ENCODE measurements around the gene FHIP2A. TPM values are rescaled to one million over a fixed set of nuclear protein-coding genes. Genes with fewer than 3 reads are reported as not detected.
"Not testable (repeated sequence)": the region's sequence is repeated elsewhere in the genome, so short reads cannot be mapped to it uniquely, and the experiment has no call there.

The FHIP2A gene
- 10 to 100 TPM; 20.4 to 25.6 TPM for total RNA-seq

- DNase-seq (peak; percentile 85 to 93), ATAC-seq (replicated peaks in 1 of 2) (peak; percentile 86 to 88)
- peak within 1 kb of the TSS; percentile 94 to 97 for H3K4me3 Mint-ChIP-seq
- peaks cover 6 to 13% of the 10 kb centered on the region in 2 donors for H3K36me3 Mint-ChIP-seq (ENCODE audit: insufficient read depth in 2 of 2)
- peaks cover 37% of the 10 kb centered on the region for H3K4me1 Mint-ChIP-seq (ENCODE audit: low read depth)
- peak within 1 kb of the TSS; percentile 96 for H3K27ac Mint-ChIP-seq
- H3K9me3 Mint-ChIP-seq = no peaks in the 10 kb centered on the region
- H3K27me3 Mint-ChIP-seq (ENCODE audit: low read depth) = no peaks in the 10 kb centered on the region
Measured at GRCh38 chr10:114821293-114821914, at the start of gene FHIP2A. Gene FHIP2A (plus strand): TSS chr10:114821780. CDS start chr10:114822079, 299 bp downstream.

GRCh38 chr10:114772496-114773196 is 48.9 kb upstream of the FHIP2A start:
- DNase-seq = no peak
- H3K4me3 Mint-ChIP-seq = no peak overlapping the region
- no peak overlapping the region for H3K27ac Mint-ChIP-seq
- H3K9me3 Mint-ChIP-seq = no peaks in the 10 kb centered on the region
- H3K36me3 Mint-ChIP-seq (ENCODE audit: insufficient read depth in 2 of 2) = no peaks in the 10 kb centered on the region
- peaks cover 36% of the 10 kb centered on the region for H3K27me3 Mint-ChIP-seq (ENCODE audit: low read depth)
- no peak for ATAC-seq (replicated peaks in 1 of 2)
- peaks cover 7% of the 10 kb centered on the region for H3K4me1 Mint-ChIP-seq (ENCODE audit: low read depth)

- Mint-ChIP-seq H3K27ac (no peak overlapping the region), H3K4me3 (no peak overlapping the region), H3K9me3 (no peaks in the 10 kb centered on the region), H3K27me3 (ENCODE audit: low read depth) (peaks cover 41% of the 10 kb centered on the region), H3K36me3 (ENCODE audit: insufficient read depth in 2 of 2) (no peaks in the 10 kb centered on the region), H3K4me1 (ENCODE audit: low read depth) (peaks cover 7% of the 10 kb centered on the region)
- DNase-seq = no peak
- peak; percentile 39 to 50 for ATAC-seq (replicated peaks in 1 of 2)
Measured at GRCh38 chr10:114773197-114773532, 48.4 kb upstream of the FHIP2A start.

- ATAC-seq (replicated peaks in 1 of 2); H3K4me3 Mint-ChIP-seq; H3K36me3 Mint-ChIP-seq (ENCODE audit: insufficient read depth in 2 of 2); H3K9me3 Mint-ChIP-seq; H3K27ac Mint-ChIP-seq; H3K4me1 Mint-ChIP-seq (ENCODE audit: low read depth); DNase-seq: not testable (repeated sequence)
- peaks cover 36% of the 10 kb centered on the region for H3K27me3 Mint-ChIP-seq (ENCODE audit: low read depth)
Measured at GRCh38 chr10:114775082-114775481, 46.5 kb upstream of the FHIP2A start.

GRCh38 chr10:114777415-114777814 is 44.2 kb upstream of the FHIP2A start:
- no peak for DNase-seq
- no peaks in the 10 kb centered on the region for H3K36me3 Mint-ChIP-seq (ENCODE audit: insufficient read depth in 2 of 2)
- peaks cover 33% of the 10 kb centered on the region for H3K27me3 Mint-ChIP-seq (ENCODE audit: low read depth)
- H3K4me3 Mint-ChIP-seq = no peak overlapping the region
- H3K27ac Mint-ChIP-seq = no peak overlapping the region
- no peaks in the 10 kb centered on the region for H3K9me3 Mint-ChIP-seq
- ATAC-seq (replicated peaks in 1 of 2) = no peak
- H3K4me1 Mint-ChIP-seq (ENCODE audit: low read depth) = no peaks in the 10 kb centered on the region

GRCh38 chr10:114779803-114780576 is 41.6 kb upstream of the FHIP2A start:
- H3K27ac Mint-ChIP-seq = no peak overlapping the region
- H3K4me1 Mint-ChIP-seq (ENCODE audit: low read depth) = no peaks in the 10 kb centered on the region
- peaks cover 35% of the 10 kb centered on the region for H3K27me3 Mint-ChIP-seq (ENCODE audit: low read depth)
- H3K9me3 Mint-ChIP-seq = no peaks in the 10 kb centered on the region
- no peak overlapping the region for H3K4me3 Mint-ChIP-seq
- H3K36me3 Mint-ChIP-seq (ENCODE audit: insufficient read depth in 2 of 2) = no peaks in the 10 kb centered on the region
- no peak for DNase-seq
- ATAC-seq (replicated peaks in 1 of 2) = peak in 1 of 2 donors; percentile 36

- H3K4me1 Mint-ChIP-seq (ENCODE audit: low read depth) = no peaks in the 10 kb centered on the region
- DNase-seq (no peak), ATAC-seq (replicated peaks in 1 of 2) (no peak)
- no peaks in the 10 kb centered on the region for H3K36me3 Mint-ChIP-seq (ENCODE audit: insufficient read depth in 2 of 2)
- H3K27me3 Mint-ChIP-seq (ENCODE audit: low read depth) = peaks cover 28% of the 10 kb centered on the region
- no peak overlapping the region for H3K4me3 Mint-ChIP-seq
- H3K27ac Mint-ChIP-seq = no peak overlapping the region
- no peaks in the 10 kb centered on the region for H3K9me3 Mint-ChIP-seq
Measured at GRCh38 chr10:114780577-114781184, 40.9 kb upstream of the FHIP2A start.

- Mint-ChIP-seq H3K27me3 (ENCODE audit: low read depth) (peaks cover 28% of the 10 kb centered on the region), H3K27ac (no peak overlapping the region), H3K36me3 (ENCODE audit: insufficient read depth in 2 of 2) (no peaks in the 10 kb centered on the region), H3K9me3 (no peaks in the 10 kb centered on the region), H3K4me1 (ENCODE audit: low read depth) (no peaks in the 10 kb centered on the region), H3K4me3 (no peak overlapping the region)
- ATAC-seq (replicated peaks in 1 of 2) = no peak
- DNase-seq = no peak
Measured at GRCh38 chr10:114782666-114783065, 38.9 kb upstream of the FHIP2A start.

- Mint-ChIP-seq H3K9me3 (no peaks in the 10 kb centered on the region), H3K36me3 (ENCODE audit: insufficient read depth in 2 of 2) (no peaks in the 10 kb centered on the region), H3K4me3 (no peak overlapping the region), H3K4me1 (ENCODE audit: low read depth) (no peaks in the 10 kb centered on the region), H3K27ac (no peak overlapping the region), H3K27me3 (ENCODE audit: low read depth) (peaks cover 18% of the 10 kb centered on the region)
- DNase-seq (no peak), ATAC-seq (replicated peaks in 1 of 2) (no peak)
Measured at GRCh38 chr10:114783686-114784085, 37.9 kb upstream of the FHIP2A start.

GRCh38 chr10:114786492-114786891 is 35.1 kb upstream of the FHIP2A start:
- not testable (repeated sequence) for H3K27ac Mint-ChIP-seq; H3K4me3 Mint-ChIP-seq; H3K9me3 Mint-ChIP-seq; DNase-seq; H3K36me3 Mint-ChIP-seq (ENCODE audit: insufficient read depth in 2 of 2); H3K4me1 Mint-ChIP-seq (ENCODE audit: low read depth)
- peak; percentile 42 to 45 for ATAC-seq (replicated peaks in 1 of 2)
- H3K27me3 Mint-ChIP-seq (ENCODE audit: low read depth) = peaks cover 15% of the 10 kb centered on the region

GRCh38 chr10:114787131-114787530 is 34.4 kb upstream of the FHIP2A start:
- not testable (repeated sequence) for H3K9me3 Mint-ChIP-seq; ATAC-seq (replicated peaks in 1 of 2); H3K27ac Mint-ChIP-seq; H3K4me1 Mint-ChIP-seq (ENCODE audit: low read depth); H3K4me3 Mint-ChIP-seq; DNase-seq; H3K36me3 Mint-ChIP-seq (ENCODE audit: insufficient read depth in 2 of 2)
- peaks cover 15% of the 10 kb centered on the region for H3K27me3 Mint-ChIP-seq (ENCODE audit: low read depth)

GRCh38 chr10:114791768-114792167 is 29.8 kb upstream of the FHIP2A start:
- Mint-ChIP-seq H3K9me3 (peaks cover 0 to 1% of the 10 kb centered on the region in 2 donors), H3K27me3 (ENCODE audit: low read depth) (no peaks in the 10 kb centered on the region), H3K4me3 (no peak overlapping the region), H3K27ac (no peak overlapping the region), H3K4me1 (ENCODE audit: low read depth) (no peaks in the 10 kb centered on the region), H3K36me3 (ENCODE audit: insufficient read depth in 2 of 2) (peaks cover 0 to 2% of the 10 kb centered on the region in 2 donors)
- no peak for DNase-seq
- no peak for ATAC-seq (replicated peaks in 1 of 2)

GRCh38 chr10:114795039-114795438 is 26.5 kb upstream of the FHIP2A start:
- no peak for ATAC-seq (replicated peaks in 1 of 2)
- no peaks in the 10 kb centered on the region for H3K27me3 Mint-ChIP-seq (ENCODE audit: low read depth)
- H3K27ac Mint-ChIP-seq = no peak overlapping the region
- no peak overlapping the region for H3K4me3 Mint-ChIP-seq
- peaks cover 0 to 2% of the 10 kb centered on the region in 2 donors for H3K36me3 Mint-ChIP-seq (ENCODE audit: insufficient read depth in 2 of 2)
- H3K4me1 Mint-ChIP-seq (ENCODE audit: low read depth) = no peaks in the 10 kb centered on the region
- H3K9me3 Mint-ChIP-seq = peaks cover 0 to 7% of the 10 kb centered on the region in 2 donors
- DNase-seq = no peak

All from activated T-cell treated with anti-CD3 and anti-CD28 coated beads, Interleukin-2, amount 50 U/mL, for 72 hours (primary cell).